ENCODE measurements around the gene SERPINA3.
A peak's percentile ranks its signal among the peaks of the same experiment; 100 is the strongest.
"Not testable (repeated sequence)": the region's sequence is repeated elsewhere in the genome, so short reads cannot be mapped to it uniquely, and the experiment has no call there.

Gene SERPINA3

GRCh38 chr14:94584591-94585280, 27.5 kb upstream of the SERPINA3 start:
- no peak for DNase-seq (ENCODE audit: low spot score)

GRCh38 chr14:94586635-94587034, 25.6 kb upstream of the SERPINA3 start:
- no peak for DNase-seq (ENCODE audit: low spot score)

GRCh38 chr14:94588311-94588710, 23.9 kb upstream of the SERPINA3 start:
- no peak for DNase-seq (ENCODE audit: low spot score)

- no peak for DNase-seq (ENCODE audit: low spot score)
Observed at GRCh38 chr14:94591073-94591472, 21.1 kb upstream of the SERPINA3 start.

GRCh38 chr14:94591871-94592270, 20.3 kb upstream of the SERPINA3 start:
- DNase-seq (ENCODE audit: low spot score), result no peak

- no peak for DNase-seq (ENCODE audit: low spot score)
Observed at GRCh38 chr14:94592457-94592856, 19.7 kb upstream of the SERPINA3 start.

- DNase-seq (ENCODE audit: low spot score), result no peak
Observed at GRCh38 chr14:94593376-94593748, 18.8 kb upstream of the SERPINA3 start.

- DNase-seq (ENCODE audit: low spot score), result no peak
Observed at GRCh38 chr14:94593749-94594431, 18.3 kb upstream of the SERPINA3 start.

- DNase-seq (ENCODE audit: low spot score), result no peak
Observed at GRCh38 chr14:94594441-94594840, 17.8 kb upstream of the SERPINA3 start.

GRCh38 chr14:94595912-94596311, 16.3 kb upstream of the SERPINA3 start:
- no peak for DNase-seq (ENCODE audit: low spot score)

GRCh38 chr14:94596361-94596760, 15.8 kb upstream of the SERPINA3 start:
- DNase-seq (ENCODE audit: low spot score), result no peak

GRCh38 chr14:94597788-94598187, 14.4 kb upstream of the SERPINA3 start:
- DNase-seq (ENCODE audit: low spot score), result no peak

- no peak for DNase-seq (ENCODE audit: low spot score)
Observed at GRCh38 chr14:94598506-94598815, 13.7 kb upstream of the SERPINA3 start.

- peak; percentile 16 for DNase-seq (ENCODE audit: low spot score)
Observed at GRCh38 chr14:94598816-94599655, 13.2 kb upstream of the SERPINA3 start.

- DNase-seq (ENCODE audit: low spot score), result no peak
Observed at GRCh38 chr14:94599656-94600004, 12.6 kb upstream of the SERPINA3 start.

- no peak for DNase-seq (ENCODE audit: low spot score)
Observed at GRCh38 chr14:94600148-94600545, 12.0 kb upstream of the SERPINA3 start.

- DNase-seq (ENCODE audit: low spot score), result peak; percentile 73
Observed at GRCh38 chr14:94601884-94602391, 10.3 kb upstream of the SERPINA3 start.

GRCh38 chr14:94602722-94603121, 9.5 kb upstream of the SERPINA3 start:
- no peak for DNase-seq (ENCODE audit: low spot score)

- no peak for DNase-seq (ENCODE audit: low spot score)
Observed at GRCh38 chr14:94605361-94605760, 6.8 kb upstream of the SERPINA3 start.

- not testable (repeated sequence) for DNase-seq (ENCODE audit: low spot score)
Observed at GRCh38 chr14:94608966-94609365, 3.2 kb upstream of the SERPINA3 start.

GRCh38 chr14:94611179-94611578, 1.0 kb upstream of the SERPINA3 start:
- no peak for DNase-seq (ENCODE audit: low spot score)

GRCh38 chr14:94612580-94613554, 676 bp downstream of the SERPINA3 start:
- DNase-seq (ENCODE audit: low spot score), result peak; percentile 67

Measured in cerebellar cortex (tissue), 1 donor.